Measurements from ENCODE around the gene ADAM22. TPM values are rescaled to one million over a fixed set of nuclear protein-coding genes. Genes with fewer than 3 reads are reported as not detected.
"Not testable (repeated sequence)": the region's sequence is repeated elsewhere in the genome, so short reads cannot be mapped to it uniquely, and the experiment has no call there.

The ADAM22 gene
- total and polyA plus RNA-seq, 2 of the 4 experiments (the other 2 are of a cell fraction), result 0.03 to 0.18 TPM

- H3K23ac ChIP-seq (ENCODE audit: low read depth, low read length), result no peak overlapping the region
- no peak overlapping the region for H3K4me3 ChIP-seq (ENCODE audit: insufficient read depth, low read depth, low read length)
- TF ChIP-seq RFX5 (IDR thresholded peaks at IDR 0.05; ENCODE audit: low read depth, low read length) (no peak), CTCF (conservative IDR thresholded peaks at IDR 0.05; ENCODE audit: low read depth, low read length) (no peak), RCOR1 (IDR thresholded peaks at IDR 0.05; ENCODE audit: insufficient replicate concordance, low read length) (no peak), MAZ (IDR thresholded peaks at IDR 0.05; ENCODE audit: borderline replicate concordance, low read depth, low read length) (no peak), SMC3 (IDR thresholded peaks at IDR 0.05; ENCODE audit: low read depth, low read length) (no peak)
- no peak overlapping the region for H3K18ac ChIP-seq (ENCODE audit: low read depth, low read length)
- H2BK120ac ChIP-seq (ENCODE audit: low read depth, low read length), result no peak overlapping the region
- H3K14ac ChIP-seq (replicated peaks; ENCODE audit: low read depth, low read length), result no peak overlapping the region
- H3K4ac ChIP-seq (ENCODE audit: low read depth, low read length), result no peak overlapping the region
- H3K9ac ChIP-seq (ENCODE audit: low read depth, low read length), result no peak overlapping the region
- no CpG with 5 or more reads among the region's 3 CpGs for WGBS, 2 experiments (ENCODE audit: extremely low coverage in 2 of 2, insufficient read length in 1 of 2)
- H2BK15ac ChIP-seq (ENCODE audit: low read depth, low read length), result no peak overlapping the region
- no peak for ATAC-seq (ENCODE audit: low read depth)
- H3K27me3 ChIP-seq (ENCODE audit: control insufficient read depth, insufficient read depth, low read length), result no peaks in the 10 kb centered on the region
- H2AFZ ChIP-seq (replicated peaks; ENCODE audit: low read length, poor library complexity), result no peak overlapping the region
- no peak overlapping the region for H4K8ac ChIP-seq (ENCODE audit: low read depth in 2 of 2, low read length in 2 of 2)
- in situ Hi-C loops (cut with MboI; ENCODE audit: low sequenced_read_pairs) (no loop called here), intact Hi-C loops (cut with micrococcal nuclease) (no loop called here), dilution Hi-C loops (cut with HindIII; ENCODE audit: low sequenced_read_pairs, unreplicated experiment) (no loop called here)
- H2AK9ac ChIP-seq (replicated peaks; ENCODE audit: low read depth, low read length, poor library complexity), result no peak overlapping the region
- no peaks in the 10 kb centered on the region for H4K20me1 ChIP-seq (ENCODE audit: insufficient read depth, low read length)
- no TSS peak for BruUV-seq (replicated peaks)
- no peaks in the 10 kb centered on the region for H3K79me1 ChIP-seq (ENCODE audit: low read depth in 1 of 2, low read length in 2 of 2)
- H2AK5ac ChIP-seq (ENCODE audit: low read depth, low read length), result no peak overlapping the region
- H3K9me3 ChIP-seq (ENCODE audit: control insufficient read depth, insufficient read depth, low read length), result no peaks in the 10 kb centered on the region
- H3K56ac ChIP-seq (ENCODE audit: extremely low read depth, insufficient read depth, low read length), result no peak overlapping the region
- H3K4me1 ChIP-seq (ENCODE audit: control insufficient read depth, insufficient read depth, low read length), result no peaks in the 10 kb centered on the region
- no peaks in the 10 kb centered on the region for H3K9me1 ChIP-seq (ENCODE audit: insufficient read depth, low read length)
- CTCF ChIA-PET, result no interaction called here
- H3K27ac ChIP-seq (ENCODE audit: insufficient read depth, low read length), result no peak overlapping the region
- no peak for DNase-seq
- no peak overlapping the region for H3K4me2 ChIP-seq (ENCODE audit: low read depth, low read length)
- no peaks in the 10 kb centered on the region for H3K36me3 ChIP-seq (ENCODE audit: control insufficient read depth, insufficient read depth, low read length)
- no peak overlapping the region for H4K5ac ChIP-seq (ENCODE audit: low read depth, low read length)
- POLR2A ChIA-PET (ENCODE audit: unreplicated experiment), result no interaction called here
- no peak overlapping the region for H4K91ac ChIP-seq (ENCODE audit: insufficient read depth, low read depth, low read length)
- no peak overlapping the region for H2BK20ac ChIP-seq (ENCODE audit: low read depth, low read length)
- H2BK5ac ChIP-seq (ENCODE audit: low read depth, low read length, poor library complexity, severe bottlenecking), result no peak overlapping the region
Observed at GRCh38 chr7:87944547-87944946, 10.5 kb downstream of the ADAM22 start.

- H2BK15ac ChIP-seq (ENCODE audit: low read depth, low read length); H3K79me1 ChIP-seq (ENCODE audit: low read depth in 1 of 2, low read length in 2 of 2); H3K4me2 ChIP-seq (ENCODE audit: low read depth, low read length); H4K8ac ChIP-seq (ENCODE audit: low read depth in 2 of 2, low read length in 2 of 2); H2AFZ ChIP-seq (replicated peaks; ENCODE audit: low read length, poor library complexity); BruUV-seq (replicated peaks); H2AK9ac ChIP-seq (replicated peaks; ENCODE audit: low read depth, low read length, poor library complexity); H3K9me3 ChIP-seq (ENCODE audit: control insufficient read depth, insufficient read depth, low read length); H3K4ac ChIP-seq (ENCODE audit: low read depth, low read length); dilution Hi-C loops (cut with HindIII; ENCODE audit: low sequenced_read_pairs, unreplicated experiment); H2BK5ac ChIP-seq (ENCODE audit: low read depth, low read length, poor library complexity, severe bottlenecking); in situ Hi-C loops (cut with MboI; ENCODE audit: low sequenced_read_pairs); H3K9me1 ChIP-seq (ENCODE audit: insufficient read depth, low read length); CTCF ChIA-PET; H3K4me1 ChIP-seq (ENCODE audit: control insufficient read depth, insufficient read depth, low read length); H2AK5ac ChIP-seq (ENCODE audit: low read depth, low read length); H3K56ac ChIP-seq (ENCODE audit: extremely low read depth, insufficient read depth, low read length); H3K14ac ChIP-seq (replicated peaks; ENCODE audit: low read depth, low read length); H4K20me1 ChIP-seq (ENCODE audit: insufficient read depth, low read length); H4K5ac ChIP-seq (ENCODE audit: low read depth, low read length); H3K23ac ChIP-seq (ENCODE audit: low read depth, low read length); intact Hi-C loops (cut with micrococcal nuclease); H3K27ac ChIP-seq (ENCODE audit: insufficient read depth, low read length); H3K4me3 ChIP-seq (ENCODE audit: insufficient read depth, low read depth, low read length); H2BK20ac ChIP-seq (ENCODE audit: low read depth, low read length); H3K36me3 ChIP-seq (ENCODE audit: control insufficient read depth, insufficient read depth, low read length); H3K9ac ChIP-seq (ENCODE audit: low read depth, low read length); H2BK120ac ChIP-seq (ENCODE audit: low read depth, low read length); DNase-seq; ATAC-seq (ENCODE audit: low read depth); H3K18ac ChIP-seq (ENCODE audit: low read depth, low read length); H4K91ac ChIP-seq (ENCODE audit: insufficient read depth, low read depth, low read length); H3K27me3 ChIP-seq (ENCODE audit: control insufficient read depth, insufficient read depth, low read length); POLR2A ChIA-PET (ENCODE audit: unreplicated experiment): not testable (repeated sequence)
Observed at GRCh38 chr7:87945926-87946325, 11.9 kb downstream of the ADAM22 start.

Measured in IMR-90 (cell line).